HG03175 (cell line): Measurements from ENCODE around the gene GLB1L3.
A peak's percentile ranks its signal among the peaks of the same experiment; 100 is the strongest.

ENCODE experiments used
- ATAC-seq: cut with Tn5 transposase; IDR thresholded peaks from one replicate; pipeline ENCODE4 v1.9.1; 2021; ENCODE audit warnings: mild to moderate bottlenecking, moderate library complexity; ENCODE audit not compliant: unreplicated experiment

The GLB1L3 gene

GRCh38 chr11:134358856-134359490 lies 82.8 kb downstream of the GLB1L3 start:
- ATAC-seq = no peak

- ATAC-seq = no peak
Observed at GRCh38 chr11:134359646-134360045, 83.5 kb downstream of the GLB1L3 start.

DNA sequence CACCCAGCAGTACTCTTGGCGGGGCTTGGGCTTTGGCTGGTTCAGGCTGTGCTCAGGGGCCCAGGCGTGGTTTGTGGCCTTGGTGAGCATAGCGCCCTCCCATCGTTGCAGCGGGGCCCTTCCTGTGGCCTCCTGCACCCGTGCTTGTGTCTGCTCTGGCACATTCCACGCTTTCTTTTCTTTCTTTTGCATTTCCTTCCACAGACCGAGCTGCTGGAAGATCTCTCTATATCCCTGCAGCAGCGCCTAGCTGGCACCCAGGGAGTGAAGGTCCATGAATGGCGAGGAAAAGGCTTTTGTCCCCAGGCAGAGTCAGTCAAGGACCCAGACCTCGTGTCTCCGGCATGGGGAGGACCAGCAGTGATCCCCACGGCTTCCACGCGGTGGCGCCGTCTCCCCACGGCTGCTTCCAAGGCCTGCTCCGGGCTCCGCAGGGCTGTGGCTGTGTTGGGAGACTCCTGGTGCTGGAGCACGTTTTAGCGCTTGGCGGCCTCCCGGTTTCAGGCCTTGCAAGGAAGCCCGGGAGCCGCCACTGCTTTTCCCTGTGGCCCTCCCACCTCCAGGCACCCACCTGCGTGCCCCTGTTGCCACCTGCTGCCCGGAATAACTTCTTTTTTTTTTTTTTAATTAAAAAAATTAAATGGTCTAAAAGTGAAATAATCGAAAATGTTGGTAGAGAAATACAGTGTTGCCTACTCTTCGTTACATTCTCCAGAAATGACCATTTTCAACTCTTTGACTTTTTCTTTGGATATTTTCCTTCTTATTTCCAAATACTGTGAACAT lies 84.1 kb downstream of the GLB1L3 start:
- peak; percentile 80 for ATAC-seq

GRCh38 chr11:134361661-134362060 lies 85.5 kb downstream of the GLB1L3 start:
- ATAC-seq = no peak

- ATAC-seq = no peak
Observed at GRCh38 chr11:134362192-134362901, 86.2 kb downstream of the GLB1L3 start.

- no peak for ATAC-seq
Observed at GRCh38 chr11:134363161-134363560, 87.0 kb downstream of the GLB1L3 start.

DNA sequence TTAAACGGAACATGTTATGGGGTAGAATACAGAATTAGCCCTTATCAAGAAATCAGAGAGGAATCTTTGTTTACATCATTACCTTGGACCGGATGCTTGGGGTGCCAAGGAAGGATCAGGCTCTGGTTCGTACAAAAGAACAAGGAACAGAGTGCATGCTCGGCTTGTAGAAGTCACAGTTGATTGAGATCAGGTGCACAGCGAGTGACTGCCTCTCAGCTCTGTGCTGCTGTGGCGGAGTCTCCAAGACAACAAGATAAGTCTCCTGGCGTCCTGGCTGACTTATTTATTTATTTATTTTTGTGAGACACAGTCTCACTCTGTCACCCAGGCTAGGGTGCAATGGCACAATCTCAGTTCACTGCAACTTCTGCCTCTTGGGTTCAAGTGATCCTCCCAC lies 87.4 kb downstream of the GLB1L3 start:
- no peak for ATAC-seq

DNA sequence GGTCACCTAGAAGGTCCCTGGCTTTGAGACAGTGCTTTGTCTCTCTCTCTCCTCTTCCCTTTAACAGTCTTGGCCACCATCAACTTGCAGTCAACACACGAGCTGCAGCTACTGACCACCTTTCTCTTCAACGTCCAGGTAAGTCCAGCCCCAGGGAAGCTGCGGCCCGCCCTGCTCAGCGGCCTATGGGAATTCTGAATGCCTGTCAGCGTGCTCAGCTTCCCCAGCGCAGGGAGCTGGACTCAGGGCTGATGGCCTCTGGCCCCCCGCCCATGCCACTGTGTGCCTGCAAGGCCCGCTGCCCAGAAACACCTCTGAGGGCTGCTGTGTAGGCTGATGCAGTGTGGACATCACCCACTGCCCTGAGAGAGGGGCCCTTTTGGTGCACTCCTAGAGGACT lies 88.1 kb downstream of the GLB1L3 start:
- no peak for ATAC-seq

DNA sequence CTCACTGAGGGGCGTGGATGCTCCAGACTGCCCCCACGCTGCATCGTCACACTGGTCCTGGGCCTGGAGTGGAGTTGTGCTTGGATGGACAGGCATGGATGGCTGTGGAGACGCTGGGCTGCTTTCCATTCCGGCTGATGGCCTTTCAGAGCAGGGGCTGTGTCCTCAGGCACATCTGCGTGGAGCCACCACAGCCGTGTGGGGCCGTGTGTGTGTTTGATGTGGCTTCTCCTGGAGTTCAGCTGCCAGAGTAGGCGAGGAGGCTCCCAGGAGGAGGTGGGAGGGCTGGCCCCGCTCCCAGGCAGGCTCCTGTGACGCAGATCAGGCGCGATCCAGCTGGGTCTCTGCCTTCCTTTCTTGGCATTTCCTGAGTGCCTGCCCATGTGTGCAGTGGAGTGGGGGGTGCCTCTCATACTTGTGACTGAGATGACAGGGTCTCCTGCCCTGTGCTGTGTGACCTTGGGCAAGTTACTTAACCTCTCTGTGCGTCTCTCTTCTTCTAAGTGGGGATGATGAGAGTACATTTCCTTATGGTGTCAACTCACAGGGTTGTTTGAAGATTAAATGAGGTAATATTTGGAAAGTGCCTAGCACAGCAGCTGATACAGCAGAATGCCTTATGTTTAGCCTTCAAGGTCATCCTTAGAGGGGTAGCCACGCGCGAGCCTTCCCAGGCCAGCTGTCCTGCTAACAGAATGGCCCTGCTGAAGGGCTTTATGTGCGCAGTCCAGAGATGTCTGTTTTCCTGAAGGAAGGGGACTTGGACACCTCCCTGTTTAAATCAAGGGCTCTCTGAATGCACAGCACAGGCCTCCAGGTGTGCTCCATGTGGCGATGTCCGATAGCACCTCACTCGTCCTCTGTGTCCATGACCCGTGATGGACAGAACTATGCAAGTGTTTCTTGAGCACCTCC lies 89.1 kb downstream of the GLB1L3 start:
- ATAC-seq = no peak

DNA sequence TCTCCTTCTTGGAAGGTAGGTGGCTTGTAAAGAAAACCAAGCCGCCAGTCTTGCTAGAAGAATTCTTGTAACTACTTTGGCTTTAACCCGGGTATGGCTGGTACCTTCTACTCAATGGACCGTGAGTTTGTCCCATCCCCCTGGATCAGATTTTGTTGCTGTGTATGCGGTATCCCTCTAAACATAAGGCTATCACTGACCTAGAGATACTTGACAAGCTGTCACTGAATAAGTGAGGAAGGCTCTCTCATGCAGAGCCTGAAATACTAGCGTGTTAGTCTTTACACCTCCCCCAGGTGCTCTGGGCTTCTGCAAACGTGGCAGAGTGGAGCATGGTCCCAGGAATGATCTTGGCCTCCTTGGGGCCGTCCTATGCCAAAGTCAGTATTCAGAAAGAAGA lies 90.1 kb downstream of the GLB1L3 start:
- no peak for ATAC-seq

DNA sequence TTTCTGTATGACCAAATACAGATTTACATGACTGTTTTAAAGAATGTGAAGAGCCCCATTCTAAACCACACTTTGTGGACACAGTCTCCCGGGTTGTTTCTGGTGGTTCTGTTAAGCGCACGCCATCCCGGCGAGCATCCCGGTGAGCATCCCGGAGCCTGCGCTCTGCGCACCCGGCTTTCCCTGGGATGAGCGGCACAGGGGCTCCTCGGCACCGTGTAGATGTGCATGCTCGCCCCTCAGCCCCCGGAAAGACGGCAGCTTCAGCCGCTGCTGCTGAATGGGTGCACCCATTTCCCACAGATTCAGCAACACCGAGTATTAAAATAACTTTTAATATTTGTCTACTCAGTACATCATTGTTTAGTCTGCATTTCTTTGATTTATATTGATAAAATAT lies 91.6 kb downstream of the GLB1L3 start:
- no peak for ATAC-seq
